ENCODE measurements around the gene ASB1.

GRCh38 chr2:238418999-238419546 is 7.7 kb upstream of the ASB1 start:
- TF ChIP-seq CTCF (optimal IDR thresholded peaks at IDR 0.05 in 1 of 3, IDR thresholded peaks at IDR 0.05 in 1 of 3, conservative IDR thresholded peaks at IDR 0.05 in 1 of 3; ENCODE audit: extremely low read depth in 1 of 3, insufficient read depth in 2 of 3, low read length in 3 of 3), result no peak
- no peak for TF ChIP-seq EZH2 (IDR thresholded peaks at IDR 0.05; ENCODE audit: low read length)

Measured in keratinocyte (primary cell).